A549 (cell line): ENCODE data around the gene IL21. TPM values are rescaled to one million over a fixed set of nuclear protein-coding genes. Genes with fewer than 3 reads are reported as not detected.

Experiments used
- ATAC-seq, 2 experiments: fragments of 200-7000 bp in 1 of 2; fragments of >200 bp in 1 of 2; cut with Nextera tagmentation in 1 of 2; cut with Tn5 transposase in 1 of 2; 3 replicates each; pipeline versions ENCODE4 v1.8.0 to v1.9.1; 2018 to 2020; ENCODE audit warnings: mild to moderate bottlenecking in 1 of 2, moderate library complexity in 1 of 2
- CTCF ChIA-PET: fragments of 300-600 bp; sonication (Branson Sonifier 250); formaldehyde crosslinking; extraction: SDS; loops from one replicate; lab custom pipeline; 2021; ENCODE audit warnings: antibody characterized with exemption, inconsistent platforms; lab: Yijun Ruan, JAX
- POLR2A ChIA-PET: fragments of 350-600 bp; formaldehyde crosslinking; extraction: SDS; loops from one replicate; lab custom pipeline; 2021; ENCODE audit warnings: antibody characterized with exemption, inconsistent platforms; lab: Yijun Ruan, JAX
- DNase-seq, 2 experiments: peaks; one replicate each; pipeline versions ENCODE4 v3.0.0 to v3.0.0-alpha.2; 2011 to 2016; ENCODE audit warnings: low read depth in 1 of 2, low spot score in 1 of 2
- FAIRE-seq: peaks from 2 replicates; lab custom pipeline; 2011; peaks lifted over from hg19 to GRCh38; lab: Jason Lieb, UNC
- H3K27ac ChIP-seq, 2 experiments: fragments of >200 bp; sonication (Bioruptor Twin); formaldehyde crosslinking; 3 replicates each; pipeline ENCODE4 v1.5.1; 2016 to 2017
- H3K4me1 ChIP-seq: fragments of >200 bp; sonication (Bioruptor Twin); formaldehyde crosslinking; 3 replicates; pipeline ENCODE4 v1.6.1; 2016
- H3K4me2 ChIP-seq: fragments of >200 bp; sonication (Bioruptor Twin); formaldehyde crosslinking; 3 replicates; pipeline ENCODE4 v1.6.1; 2016
- H3K4me3 ChIP-seq: fragments of >200 bp; sonication (Bioruptor Twin); formaldehyde crosslinking; 3 replicates; pipeline ENCODE4 v1.5.1; 2016
- H3K9me3 ChIP-seq: fragments of >200 bp; sonication (Bioruptor Twin); formaldehyde crosslinking; 3 replicates; pipeline ENCODE4 v1.6.1; 2016
- BCL3 ChIP-seq: fragments of >200 bp; sonication (Bioruptor Twin); formaldehyde crosslinking; IDR thresholded peaks from 3 replicates; pipeline ENCODE4 v1.6.1; 2016
- CBX8 ChIP-seq: fragments of 200-600 bp; sonication (generic); IDR thresholded peaks from 2 replicates; pipeline ENCODE4 v1.6.1; 2016
- CEBPB ChIP-seq, 2 experiments: fragments of >200 bp in 1 of 2; sonication (Bioruptor Twin) in 1 of 2; formaldehyde crosslinking in 1 of 2; IDR thresholded peaks; 2 replicates each; pipeline ENCODE4 v1.6.1; 2012 to 2016
- EHF ChIP-seq: fragments of 250-450 bp; sonication (Bioruptor Pico); IDR thresholded peaks from 2 replicates; pipeline ENCODE4 v1.5.0; 2020; ENCODE audit warnings: mild to moderate bottlenecking
- ELK1 ChIP-seq: fragments of 150-350 bp; IDR thresholded peaks from 2 replicates; pipeline ENCODE4 v1.6.1; 2014; ENCODE audit warnings: low read depth, mild to moderate bottlenecking, low read length
- EP300 ChIP-seq, 2 experiments: fragments of >200 bp; sonication (Bioruptor Twin); formaldehyde crosslinking; IDR thresholded peaks; 2 replicates in 1 of 2; 3 replicates in 1 of 2; pipeline ENCODE4 v1.6.1; 2016 to 2017
- ESRRA ChIP-seq: fragments of 150-350 bp; IDR thresholded peaks from 2 replicates; pipeline ENCODE4 v1.6.1; 2014; ENCODE audit warnings: mild to moderate bottlenecking, low read length, borderline replicate concordance
- FOSL2 ChIP-seq, 2 experiments: fragments of 450-650 bp in 1 of 2; fragments of >200 bp in 1 of 2; sonication (Bioruptor Twin) in 1 of 2; formaldehyde crosslinking; IDR thresholded peaks; 2 replicates each; pipeline versions ENCODE4 v1.5.0 to v1.6.1; 2016 to 2020; ENCODE audit warnings: mild to moderate bottlenecking in 1 of 2, moderate library complexity in 1 of 2
- FOXS1 ChIP-seq: fragments of 250-450 bp; sonication (Bioruptor Pico); IDR thresholded peaks from 2 replicates; pipeline ENCODE4 v1.5.0; 2020; ENCODE audit warnings: mild to moderate bottlenecking, moderate library complexity
- GATA3 ChIP-seq: IDR thresholded peaks from 2 replicates; pipeline ENCODE4 v1.6.1; 2012; ENCODE audit warnings: borderline replicate concordance
- HDAC2 ChIP-seq: fragments of 200-600 bp; sonication (generic); IDR thresholded peaks from 2 replicates; pipeline ENCODE4 v1.6.1; 2016
- HOXA7 ChIP-seq: fragments of 250-450 bp; sonication (Bioruptor Pico); IDR thresholded peaks from 2 replicates; pipeline ENCODE4 v1.5.0; 2020; ENCODE audit warnings: mild to moderate bottlenecking, moderate library complexity
- JUN ChIP-seq, 2 experiments: fragments of >200 bp; sonication (Bioruptor Twin); formaldehyde crosslinking; IDR thresholded peaks; 2 replicates in 1 of 2; 3 replicates in 1 of 2; pipeline ENCODE4 v1.6.1; 2016 to 2017
- JUNB ChIP-seq: fragments of >200 bp; sonication (Bioruptor Twin); formaldehyde crosslinking; IDR thresholded peaks from 2 replicates; pipeline ENCODE4 v1.6.1; 2016
- KDM1A ChIP-seq: fragments of 200-600 bp; sonication (generic); IDR thresholded peaks from 2 replicates; pipeline ENCODE4 v1.6.1; 2016; ENCODE audit warnings: low read depth, mild to moderate bottlenecking
- KDM5A ChIP-seq: fragments of 200-600 bp; sonication (generic); IDR thresholded peaks from 2 replicates; pipeline ENCODE4 v1.6.1; 2016; ENCODE audit warnings: antibody characterized with exemption, mild to moderate bottlenecking
- MAFK ChIP-seq: fragments of 450-650 bp; IDR thresholded peaks from 2 replicates; pipeline ENCODE4 v1.6.1; 2014; ENCODE audit not compliant: partially characterized antibody
- MAX ChIP-seq: IDR thresholded peaks from 2 replicates; pipeline ENCODE4 v1.6.1; 2012
- MYC ChIP-seq: IDR thresholded peaks from 2 replicates; pipeline ENCODE4 v1.6.1; 2012; ENCODE audit warnings: mild to moderate bottlenecking, inconsistent platforms, low read length, improper control_type of control experiment, borderline replicate concordance
- NFE2L2 ChIP-seq: fragments of 150-350 bp; conservative IDR thresholded peaks from 2 replicates; pipeline ENCODE4 v1.6.1; 2014; ENCODE audit warnings: low read length
- NPAS2 ChIP-seq: fragments of 250-450 bp; sonication (Bioruptor Pico); IDR thresholded peaks from 2 replicates; pipeline ENCODE4 v1.8.0; 2022; ENCODE audit warnings: mild to moderate bottlenecking, moderate library complexity, borderline replicate concordance
- PHF8 ChIP-seq: fragments of 200-600 bp; sonication (generic); IDR thresholded peaks from 2 replicates; pipeline ENCODE4 v1.6.1; 2016; ENCODE audit warnings: low read depth, mild to moderate bottlenecking, antibody characterized with exemption, moderate library complexity, borderline replicate concordance
- RAD21 ChIP-seq, 2 experiments: fragments of >200 bp in 1 of 2; sonication (Bioruptor Twin) in 1 of 2; formaldehyde crosslinking in 1 of 2; IDR thresholded peaks in 1 of 2; conservative IDR thresholded peaks in 1 of 2; 2 replicates in 1 of 2; 3 replicates in 1 of 2; pipeline ENCODE4 v1.6.1; 2012 to 2018; ENCODE audit warnings: inconsistent platforms in 1 of 2
- RARB ChIP-seq: fragments of 250-450 bp; sonication (Bioruptor Pico); IDR thresholded peaks from 2 replicates; pipeline ENCODE4 v1.8.0; 2021; ENCODE audit warnings: mild to moderate bottlenecking, moderate library complexity
- REST ChIP-seq: fragments of 200-600 bp; sonication (generic); IDR thresholded peaks from 2 replicates; pipeline ENCODE4 v1.6.1; 2016; ENCODE audit warnings: antibody characterized with exemption, mild to moderate bottlenecking, moderate library complexity
- SMC3 ChIP-seq: fragments of >200 bp; sonication (Bioruptor Twin); formaldehyde crosslinking; IDR thresholded peaks from 3 replicates; pipeline ENCODE4 v1.6.1; 2018; ENCODE audit warnings: inconsistent platforms
- TFCP2L1 ChIP-seq: fragments of 250-450 bp; sonication (Bioruptor Pico); IDR thresholded peaks from 2 replicates; pipeline ENCODE4 v1.5.0; 2021; ENCODE audit warnings: mild to moderate bottlenecking
- USF2 ChIP-seq: fragments of 450-650 bp; IDR thresholded peaks from 2 replicates; pipeline ENCODE4 v1.6.1; 2014; ENCODE audit warnings: antibody characterized with exemption
- WGBS: methylation state at CpG from one replicate; pipeline ENCODE4 v1.1.6; 2017; ENCODE audit errors: missing lambda C conversion rate; 5-methylcytosine and 5-hydroxymethylcytosine counted together
- polyA plus RNA-seq, 4 experiments: library from polyadenylated mRNA; depleted of rRNA in 3 of 4; stranded (reverse); fragments of >200 nt; fragmentation: RNase III in 1 of 4; extraction: RNeasy Plus Mini Kit Qiagen cat#74134 plus additional on column Dnase treatment in 1 of 4; gene quantifications; 2 replicates in 3 of 4; 3 replicates in 1 of 4; pipeline ENCODE4 v1.2.3, GENCODE V29; 2011 to 2017
- TF ChIP-seq, protein P1 (sequence below): IDR thresholded peaks from 2 replicates; pipeline ENCODE4 v1.6.1; 2012; ENCODE audit warnings: low read depth, borderline replicate concordance

Gene IL21
- polyA plus RNA-seq, 2 of the 4 experiments (the other 2 are of a cell fraction) = not detected

- no peak for FAIRE-seq
- no peak for TF ChIP-seq MAFK
- no peak for TF ChIP-seq FOSL2 (IDR thresholded peaks at IDR 0.05)
- TF ChIP-seq FOSL2 (CRISPR knock-in tag; IDR thresholded peaks at IDR 0.05) = no peak
- no peak for TF ChIP-seq CBX8
- no peak for TF ChIP-seq JUN (IDR thresholded peaks at IDR 0.05)
- no peak for TF ChIP-seq SMC3
- no peak for TF ChIP-seq KDM5A
- TF ChIP-seq HDAC2 = no peak
- TF ChIP-seq RARB = no peak
- no peak for TF ChIP-seq NPAS2 (CRISPR knock-in tag)
- no peak for TF ChIP-seq NFE2L2
- no peak for TF ChIP-seq ELK1
- no peak for TF ChIP-seq EHF (CRISPR knock-in tag)
- no peak for TF ChIP-seq USF2
- TF ChIP-seq JUNB = no peak
- ChIA-PET CTCF (no interaction called here), POLR2A (no interaction called here)
- no peak for ATAC-seq
- Histone ChIP-seq H3K4me2 (no peak overlapping the region), H3K4me3 (no peak overlapping the region), H3K4me1 (no peaks in the 10 kb centered on the region), H3K27ac (no peak overlapping the region), H3K9me3 (no peaks in the 10 kb centered on the region)
- 17% methylated on average over 2 of the region's 2 CpGs for WGBS
- DNase-seq = no peak
Measured at GRCh38 chr4:122625156-122625555, 4.3 kb upstream of the IL21 start.

- ChIA-PET CTCF (no interaction called here), POLR2A (no interaction called here)
- 23% methylated on average over 2 of the region's 2 CpGs for WGBS
- TF ChIP-seq EHF (CRISPR knock-in tag) = no peak
- no peak for TF ChIP-seq EP300 (IDR thresholded peaks at IDR 0.05)
- no peak for TF ChIP-seq TFCP2L1 (CRISPR knock-in tag)
- TF ChIP-seq, protein P1, sequence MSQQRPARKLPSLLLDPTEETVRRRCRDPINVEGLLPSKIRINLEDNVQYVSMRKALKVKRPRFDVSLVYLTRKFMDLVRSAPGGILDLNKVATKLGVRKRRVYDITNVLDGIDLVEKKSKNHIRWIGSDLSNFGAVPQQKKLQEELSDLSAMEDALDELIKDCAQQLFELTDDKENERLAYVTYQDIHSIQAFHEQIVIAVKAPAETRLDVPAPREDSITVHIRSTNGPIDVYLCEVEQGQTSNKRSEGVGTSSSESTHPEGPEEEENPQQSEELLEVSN = no peak
- no peak for TF ChIP-seq MAFK
- no peak for TF ChIP-seq KDM5A
- TF ChIP-seq KDM1A = no peak
- TF ChIP-seq PHF8 = no peak
- DNase-seq (no peak), FAIRE-seq (no peak), ATAC-seq (no peak)
- Histone ChIP-seq H3K4me3 (no peak overlapping the region), H3K27ac (no peak overlapping the region), H3K4me2 (no peak overlapping the region), H3K4me1 (no peaks in the 10 kb centered on the region), H3K9me3 (no peaks in the 10 kb centered on the region)
Measured at GRCh38 chr4:122624205-122624604, 3.3 kb upstream of the IL21 start.

- Histone ChIP-seq H3K27ac (no peak overlapping the region), H3K9me3 (no peaks in the 10 kb centered on the region), H3K4me1 (no peaks in the 10 kb centered on the region), H3K4me2 (no peak overlapping the region), H3K4me3 (no peak overlapping the region)
- 56% methylated on average over 4 of the region's 4 CpGs for WGBS
- DNase-seq (no peak), FAIRE-seq (no peak), ATAC-seq (no peak)
- POLR2A ChIA-PET = no interaction called here
- CTCF ChIA-PET = no interaction called here
- no peak for TF ChIP-seq CEBPB (IDR thresholded peaks at IDR 0.05)
- no peak for TF ChIP-seq MAFK
- no peak for TF ChIP-seq GATA3
- no peak for TF ChIP-seq BCL3
- TF ChIP-seq RAD21 (conservative IDR thresholded peaks at IDR 0.05 in 1 of 2, IDR thresholded peaks at IDR 0.05 in 1 of 2) = no peak
- no peak for TF ChIP-seq KDM1A
- TF ChIP-seq HOXA7 (CRISPR knock-in tag) = no peak
- TF ChIP-seq MYC = no peak
- no peak for TF ChIP-seq MAX
- TF ChIP-seq FOXS1 (CRISPR knock-in tag) = no peak
- no peak for TF ChIP-seq REST
- no peak for TF ChIP-seq JUNB
- TF ChIP-seq ESRRA = no peak
- no peak for TF ChIP-seq EHF (CRISPR knock-in tag)
Measured at GRCh38 chr4:122623637-122624166, 2.8 kb upstream of the IL21 start.
